HG02938 (cell line): ENCODE measurements around the gene SKA3.
"Not testable (repeated sequence)": the region's sequence is repeated elsewhere in the genome, so short reads cannot be mapped to it uniquely, and the experiment has no call there.

ENCODE experiments used
- ATAC-seq: cut with Tn5 transposase; IDR thresholded peaks from one replicate; pipeline ENCODE4 v1.9.1; 2021; ENCODE audit warnings: mild to moderate bottlenecking, moderate library complexity; ENCODE audit not compliant: unreplicated experiment

SKA3 gene

DNA sequence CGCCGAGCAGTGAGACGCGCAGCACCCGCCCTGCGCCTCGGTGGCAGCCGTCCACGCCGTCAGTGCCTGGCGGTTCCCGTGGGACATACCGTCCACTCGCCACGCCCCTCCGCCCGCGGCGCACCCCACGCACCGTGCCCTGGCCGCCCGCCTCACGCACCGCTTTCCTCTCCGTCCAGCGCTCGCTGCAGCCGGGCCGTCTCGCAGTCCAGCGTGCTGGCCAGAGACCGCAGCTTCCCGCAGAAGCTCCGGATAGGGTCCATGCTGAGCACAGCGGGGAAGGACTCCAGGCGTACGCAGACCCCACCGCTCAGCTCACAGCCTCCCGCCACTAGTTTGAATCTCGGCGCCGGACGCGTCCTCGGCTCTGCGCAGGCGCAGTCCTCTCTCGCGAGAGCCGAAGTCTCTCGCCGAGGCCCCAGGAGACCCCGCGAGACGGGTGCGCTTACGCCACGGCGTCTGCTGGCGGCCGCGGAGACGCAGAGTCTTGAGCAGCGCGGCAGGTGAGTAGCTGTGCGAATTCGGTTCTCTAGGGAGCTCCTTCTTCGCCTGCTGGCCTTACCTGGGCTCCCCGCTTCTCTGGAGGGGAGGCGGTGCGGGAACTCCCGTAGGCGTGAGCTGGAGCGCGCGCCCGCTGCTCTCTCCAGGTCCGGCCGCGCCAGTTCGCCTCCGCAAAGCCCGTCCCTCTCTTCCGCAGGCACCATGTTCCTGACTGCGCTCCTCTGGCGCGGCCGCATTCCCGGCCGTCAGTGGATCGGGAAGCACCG is at the start of gene SKA3, which contains the start of gene MRPL57:
Gene SKA3, minus strand, starts transcription at position 338 of the 767 bp plus-strand sequence. Its CDS starts 75 bp downstream, at position 263.
Gene MRPL57, plus strand, starts transcription at position 444 of the 767 bp plus-strand sequence. Its CDS starts 259 bp downstream, at position 703.
- ATAC-seq, result peak; percentile 87

DNA sequence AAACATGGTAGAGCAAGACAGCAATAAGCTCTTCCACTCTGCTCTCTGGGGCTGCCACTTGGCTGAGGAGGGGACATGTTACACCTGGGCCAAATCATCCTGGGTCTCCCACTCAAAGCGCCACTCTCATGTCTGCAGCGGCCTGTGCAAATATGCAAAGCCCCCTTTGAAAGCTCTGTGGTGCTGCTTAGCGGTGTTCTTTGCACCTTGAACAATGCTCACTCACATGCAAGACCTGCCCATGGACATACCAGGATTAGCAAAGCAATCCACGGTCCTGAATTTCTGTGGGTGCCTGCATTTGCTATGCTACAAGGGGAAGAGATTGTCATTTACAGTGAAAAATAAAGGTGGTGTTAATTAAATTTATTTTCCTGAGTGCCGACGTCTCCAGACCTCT is 48.7 kb upstream of the SKA3 start:
- no peak for ATAC-seq

GRCh38 chr13:21221268-21221667 is 44.9 kb upstream of the SKA3 start:
- ATAC-seq, result no peak

DNA sequence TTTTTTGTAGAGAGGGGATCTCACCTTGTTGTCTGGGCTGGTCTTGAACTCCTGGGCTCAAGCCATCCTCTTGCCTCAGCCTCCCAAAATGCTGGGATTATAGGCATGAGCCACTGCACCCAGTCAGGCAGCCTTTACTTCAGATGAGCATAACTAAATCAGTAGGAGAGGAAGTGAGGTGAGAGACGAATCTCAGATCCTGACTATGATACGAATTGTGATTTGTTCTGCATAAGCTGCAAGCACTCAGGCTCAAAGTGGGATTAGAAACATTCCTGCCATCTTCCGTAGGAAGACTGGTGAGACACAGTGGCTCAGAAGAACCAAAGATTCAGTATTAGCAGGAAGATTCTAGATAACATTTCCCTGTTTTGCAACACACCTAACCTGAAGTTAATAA is 43.4 kb upstream of the SKA3 start:
- ATAC-seq, result not testable (repeated sequence)

- no peak for ATAC-seq
Observed at GRCh38 chr13:21219036-21219381, 42.7 kb upstream of the SKA3 start.

DNA sequence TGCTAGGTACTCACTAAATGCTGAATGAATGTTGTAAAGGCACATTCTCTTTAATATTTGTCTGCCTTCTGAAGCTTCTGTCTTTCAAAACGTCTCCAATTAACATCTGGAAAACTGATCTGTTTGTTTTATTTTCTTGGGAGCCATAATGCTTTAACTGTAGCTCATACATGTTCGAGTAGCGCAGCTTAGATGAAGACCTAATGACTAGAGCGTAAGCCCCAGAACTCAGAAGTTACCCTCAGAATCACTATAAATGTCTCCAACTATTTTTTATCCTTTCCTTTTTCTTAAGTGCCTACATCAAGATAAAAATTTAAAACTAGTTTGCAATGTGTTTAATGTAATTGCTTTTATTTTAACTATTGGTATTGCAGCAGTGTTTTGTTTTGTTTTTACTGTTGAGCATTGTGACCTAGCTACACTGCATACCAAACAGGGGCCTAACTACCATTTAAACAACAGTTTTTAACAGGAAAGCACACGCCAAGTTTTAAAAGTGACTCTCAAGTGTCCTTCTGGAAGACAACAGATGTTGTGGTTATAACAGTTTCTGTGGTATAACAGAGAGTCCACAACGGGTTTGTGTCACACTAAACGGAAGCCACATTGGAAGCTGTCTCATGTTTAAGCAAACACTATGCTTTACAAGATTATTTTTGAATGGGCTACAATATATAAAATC is 42.1 kb upstream of the SKA3 start:
- peak; percentile 97 for ATAC-seq

- no peak for ATAC-seq
Observed at GRCh38 chr13:21216332-21216731, 40.0 kb upstream of the SKA3 start.

DNA sequence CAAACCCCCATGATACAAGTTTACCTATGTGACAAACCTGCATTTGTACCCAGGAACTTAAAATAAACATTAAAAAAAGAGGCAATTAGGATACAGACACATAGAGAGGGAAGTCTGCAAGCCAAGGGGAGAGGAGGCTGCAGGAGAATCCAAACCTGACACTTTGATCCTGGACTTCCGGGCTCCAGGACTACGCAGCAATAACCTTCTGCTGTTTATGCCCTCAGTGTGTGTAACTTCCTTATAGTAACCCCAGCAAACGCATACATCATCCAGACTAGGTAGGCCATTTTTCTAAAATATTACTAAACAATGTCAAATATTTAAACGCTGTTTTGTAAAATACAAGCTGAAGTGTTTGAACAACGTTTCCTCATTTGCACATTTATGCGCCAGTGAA is 39.1 kb upstream of the SKA3 start:
- not testable (repeated sequence) for ATAC-seq

DNA sequence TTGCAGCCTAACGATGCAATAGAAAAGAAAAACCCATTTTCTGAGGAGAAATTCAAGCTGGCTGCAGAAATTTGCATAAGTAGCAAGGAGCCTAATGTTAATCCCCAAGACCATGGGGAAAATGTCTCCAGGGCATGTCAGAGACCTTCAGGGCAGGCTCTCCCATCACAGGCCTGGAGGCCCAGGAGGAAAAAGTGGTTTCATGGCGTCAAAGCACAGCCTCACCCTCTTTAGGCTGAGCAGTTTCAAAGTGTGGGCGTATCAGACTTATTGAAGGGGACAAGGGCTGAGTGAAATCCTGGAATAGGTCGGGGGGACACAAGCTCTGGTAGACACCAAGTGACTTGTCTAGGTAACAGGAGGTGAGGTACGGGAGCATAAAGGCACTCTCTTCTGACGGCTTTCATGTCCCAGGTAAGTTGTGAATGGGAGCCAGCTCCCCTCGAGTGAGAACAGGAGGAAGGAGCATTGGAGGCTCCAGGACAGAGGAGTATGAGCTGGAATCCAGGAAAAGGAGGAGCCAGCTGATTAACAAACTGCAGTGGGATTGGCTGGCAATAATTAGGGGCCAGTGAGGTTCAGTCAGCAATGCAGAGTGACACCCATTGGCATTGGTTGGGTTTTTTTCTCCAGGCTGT is 35.9 kb upstream of the SKA3 start:
- no peak for ATAC-seq

DNA sequence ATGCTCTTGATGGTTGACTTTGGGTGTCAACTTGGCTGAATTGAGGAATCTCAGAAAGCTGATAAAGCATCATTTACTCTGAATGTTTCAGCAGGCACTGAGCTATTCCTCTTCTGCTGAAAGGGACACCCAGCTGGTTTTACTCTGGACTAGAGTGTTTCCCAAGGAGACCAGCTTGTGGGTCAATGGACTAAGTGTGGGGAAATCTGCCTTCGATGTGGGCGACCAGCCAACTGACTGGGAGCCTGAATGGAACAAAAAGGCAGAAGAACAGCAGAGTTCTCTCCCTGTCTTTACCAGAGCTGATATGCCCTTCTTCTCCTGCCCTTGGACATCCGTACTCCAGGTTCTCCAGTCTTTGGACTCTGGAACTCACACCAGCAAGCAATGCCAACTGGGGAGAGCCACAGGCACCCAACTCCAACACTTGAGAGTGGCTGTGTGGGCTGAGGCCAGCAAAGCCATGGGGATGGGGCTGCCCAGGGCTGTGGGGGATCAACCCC is 32.4 kb upstream of the SKA3 start:
- no peak for ATAC-seq

DNA sequence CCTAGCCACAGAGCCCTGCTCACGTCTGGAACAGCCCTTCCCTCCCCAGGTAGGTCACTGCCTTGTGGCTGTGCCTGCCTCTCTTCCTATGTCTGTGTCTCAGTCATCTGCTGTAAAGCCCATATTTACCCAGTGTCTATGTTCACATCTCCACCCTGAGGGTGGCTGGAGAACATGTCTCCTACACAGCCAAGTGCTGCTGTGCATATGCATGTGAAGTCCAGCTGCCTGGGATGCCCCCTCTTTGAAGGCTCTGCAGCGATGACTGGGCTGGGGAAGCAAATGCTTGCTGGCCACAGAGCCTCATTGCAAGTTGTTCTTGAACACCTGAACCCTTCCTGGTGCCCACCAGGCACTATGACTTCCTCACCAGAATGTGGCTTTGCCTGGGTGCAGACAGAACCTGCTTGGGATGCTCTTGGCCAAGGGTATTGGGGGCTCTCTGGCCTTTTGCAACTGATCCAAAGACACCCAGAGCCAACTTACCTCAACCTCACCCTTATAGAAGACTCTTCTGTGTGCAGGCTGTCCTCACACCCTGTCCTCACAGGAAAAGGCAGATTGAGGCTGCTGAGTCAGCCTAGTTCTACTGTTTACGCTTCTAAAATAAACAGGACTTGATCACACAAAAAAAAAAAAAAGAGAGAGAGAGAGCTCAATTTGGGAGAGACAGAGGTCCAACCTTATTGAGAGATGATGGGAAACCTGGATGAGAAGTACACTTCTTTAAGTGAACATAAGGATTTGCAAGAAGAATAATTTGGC is 26.6 kb upstream of the SKA3 start:
- ATAC-seq, result no peak

GRCh38 chr13:21201456-21202190 is 25.3 kb upstream of the SKA3 start:
- not testable (repeated sequence) for ATAC-seq

DNA sequence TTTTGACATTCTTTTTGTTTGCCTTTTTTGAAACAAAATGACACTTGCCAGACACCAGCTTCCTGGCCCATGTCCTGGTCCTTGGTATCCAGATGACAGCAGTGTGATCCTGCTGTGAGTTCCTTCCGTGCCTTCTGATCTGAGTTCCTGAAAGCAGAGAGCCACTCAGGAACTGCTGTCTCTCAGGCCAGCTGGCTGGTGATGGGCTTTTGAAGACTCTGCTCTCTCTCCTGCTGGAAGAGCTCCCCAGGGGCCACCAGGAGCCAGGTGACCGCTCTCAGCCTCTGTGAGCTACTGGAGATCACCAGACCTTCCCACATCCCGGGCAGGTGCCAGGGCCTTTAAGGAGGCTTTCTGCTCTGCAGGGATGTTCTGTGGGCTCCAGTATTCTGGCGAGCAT is 22.0 kb upstream of the SKA3 start:
- ATAC-seq, result not testable (repeated sequence)

GRCh38 chr13:21197606-21198225 is 21.4 kb upstream of the SKA3 start:
- not testable (repeated sequence) for ATAC-seq

DNA sequence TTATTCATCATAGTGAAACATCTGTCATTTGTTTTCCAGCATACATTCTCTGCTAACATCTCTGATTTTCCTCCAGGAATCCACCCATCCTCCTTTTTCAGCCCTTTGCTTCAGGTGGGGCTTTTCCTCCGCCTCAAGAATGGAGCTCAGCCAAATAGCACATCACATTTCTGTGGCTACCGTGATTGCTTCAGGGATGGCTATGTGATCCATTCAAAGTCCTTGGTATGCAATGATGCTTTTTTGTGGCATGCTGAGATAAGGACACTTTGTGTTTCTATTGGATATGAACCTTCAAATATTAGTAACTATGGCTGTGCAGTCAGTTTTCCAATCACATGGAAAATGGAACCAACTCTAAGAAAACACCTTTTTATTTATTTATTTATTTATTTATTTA is 18.4 kb upstream of the SKA3 start:
- not testable (repeated sequence) for ATAC-seq

- ATAC-seq, result not testable (repeated sequence)
Observed at GRCh38 chr13:21186410-21186809, 10.1 kb upstream of the SKA3 start.

- no peak for ATAC-seq
Observed at GRCh38 chr13:21181671-21182070, 5.3 kb upstream of the SKA3 start.

GRCh38 chr13:21176982-21177284 is 581 bp upstream of the SKA3 start:
- ATAC-seq, result peak; percentile 22

- ATAC-seq, result no peak
Observed at GRCh38 chr13:21175656-21176214, 617 bp downstream of the SKA3 start.

GRCh38 chr13:21173767-21174166 is 2.6 kb downstream of the SKA3 start:
- ATAC-seq, result not testable (repeated sequence)
